NOMO-1 (cell line): Measurements from ENCODE around the gene MRTFB.

Source experiments
- DNase-seq, 2 experiments: peaks; one replicate each; lab custom pipeline; 2025; ENCODE audit not compliant: unreplicated experiment in 2 of 2; lab: John Stamatoyannopoulos, UW

The MRTFB gene

GRCh38 chr16:14125708-14126107 is 54.6 kb downstream of the MRTFB start:
- DNase-seq: no peak

- DNase-seq: no peak
These were observed 57.0 kb downstream of the MRTFB start for GRCh38 chr16:14128097-14128496.

GRCh38 chr16:14129502-14129901 is 58.4 kb downstream of the MRTFB start:
- DNase-seq: no peak

GRCh38 chr16:14131774-14132695 is 60.9 kb downstream of the MRTFB start:
- DNase-seq: no peak

- no peak for DNase-seq
These were observed 61.6 kb downstream of the MRTFB start for GRCh38 chr16:14132696-14133048.

DNA sequence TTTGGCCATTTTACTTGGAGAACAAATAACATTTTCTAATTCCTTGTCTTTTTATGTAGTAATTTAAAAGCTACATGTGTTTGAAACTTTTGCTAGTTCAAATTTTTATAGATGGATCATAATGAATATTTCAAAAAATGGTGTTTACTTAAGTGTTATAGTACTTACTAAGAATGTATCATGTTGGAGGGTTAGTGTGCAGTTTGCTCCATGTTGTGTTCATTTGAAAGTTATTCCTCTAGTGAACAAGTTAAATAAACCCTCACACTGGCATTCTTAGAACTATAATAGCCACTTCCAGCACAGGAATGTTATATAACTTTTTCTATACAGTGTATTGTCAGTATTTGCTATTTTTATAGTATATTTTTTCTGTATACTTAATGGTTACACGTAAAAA is 62.8 kb downstream of the MRTFB start:
- no peak for DNase-seq

DNA sequence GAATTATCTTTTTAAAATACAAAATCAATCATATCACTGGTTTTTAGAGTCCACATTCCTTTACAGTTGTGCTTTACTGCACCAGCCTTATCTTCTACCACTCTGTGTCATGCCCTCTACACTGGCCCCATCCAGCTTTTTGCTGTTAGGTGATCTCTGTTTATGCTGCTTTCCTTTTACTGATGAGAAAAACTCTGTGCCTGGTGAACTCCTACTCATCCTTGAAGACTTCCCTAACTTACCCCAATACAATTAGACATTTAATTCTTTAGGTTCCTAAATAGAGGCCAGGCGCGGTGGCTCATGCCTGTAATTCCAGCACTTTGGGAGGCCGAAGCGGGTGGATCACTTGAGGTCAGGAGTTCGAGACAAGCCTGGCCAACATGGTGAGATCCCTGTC is 64.6 kb downstream of the MRTFB start:
- DNase-seq: no peak

GRCh38 chr16:14139872-14140271 is 68.8 kb downstream of the MRTFB start:
- no peak for DNase-seq

DNA sequence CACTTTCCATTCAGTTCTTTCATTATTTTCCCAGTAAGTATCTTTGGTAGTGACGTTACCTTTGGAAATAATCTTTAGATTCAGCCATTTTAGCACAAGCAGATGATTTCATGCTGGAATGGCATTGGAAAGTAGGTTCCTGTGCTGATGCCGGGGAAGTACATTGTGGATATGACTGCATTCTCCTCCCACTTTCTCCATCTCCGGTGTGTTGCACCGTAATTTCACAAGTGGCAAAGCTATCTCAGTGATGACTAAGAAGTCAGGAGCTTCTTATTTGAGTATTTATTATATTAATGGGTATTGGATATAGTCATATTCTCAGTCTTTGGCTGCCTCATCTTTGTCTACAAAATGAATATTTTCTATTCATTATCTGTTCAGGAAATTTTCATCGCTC is 69.8 kb downstream of the MRTFB start:
- DNase-seq: no peak

GRCh38 chr16:14146445-14146844 is 75.3 kb downstream of the MRTFB start:
- DNase-seq: no peak

- DNase-seq: no peak
These were observed 76.9 kb downstream of the MRTFB start for GRCh38 chr16:14148016-14148415.

- DNase-seq: no peak
These were observed 77.5 kb downstream of the MRTFB start for GRCh38 chr16:14148569-14148968.

DNA sequence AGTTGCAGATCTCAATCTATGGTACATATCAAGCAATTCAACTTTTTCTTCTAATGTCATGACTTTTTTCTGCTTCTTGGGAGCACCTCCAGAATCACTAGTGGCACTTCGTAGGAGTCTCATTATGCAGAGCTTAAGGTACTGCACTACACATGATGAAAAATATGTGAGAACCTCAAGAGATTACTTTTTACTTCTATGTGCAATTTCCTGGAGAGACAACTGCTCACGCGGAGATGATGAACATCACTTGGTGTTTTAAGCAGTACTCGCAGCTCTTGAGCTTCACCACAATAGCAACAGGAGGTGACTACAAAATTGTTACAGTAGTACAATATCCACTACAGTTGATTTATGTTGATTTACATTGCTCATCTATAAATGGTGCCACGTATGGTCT is 79.7 kb downstream of the MRTFB start:
- DNase-seq: no peak

DNA sequence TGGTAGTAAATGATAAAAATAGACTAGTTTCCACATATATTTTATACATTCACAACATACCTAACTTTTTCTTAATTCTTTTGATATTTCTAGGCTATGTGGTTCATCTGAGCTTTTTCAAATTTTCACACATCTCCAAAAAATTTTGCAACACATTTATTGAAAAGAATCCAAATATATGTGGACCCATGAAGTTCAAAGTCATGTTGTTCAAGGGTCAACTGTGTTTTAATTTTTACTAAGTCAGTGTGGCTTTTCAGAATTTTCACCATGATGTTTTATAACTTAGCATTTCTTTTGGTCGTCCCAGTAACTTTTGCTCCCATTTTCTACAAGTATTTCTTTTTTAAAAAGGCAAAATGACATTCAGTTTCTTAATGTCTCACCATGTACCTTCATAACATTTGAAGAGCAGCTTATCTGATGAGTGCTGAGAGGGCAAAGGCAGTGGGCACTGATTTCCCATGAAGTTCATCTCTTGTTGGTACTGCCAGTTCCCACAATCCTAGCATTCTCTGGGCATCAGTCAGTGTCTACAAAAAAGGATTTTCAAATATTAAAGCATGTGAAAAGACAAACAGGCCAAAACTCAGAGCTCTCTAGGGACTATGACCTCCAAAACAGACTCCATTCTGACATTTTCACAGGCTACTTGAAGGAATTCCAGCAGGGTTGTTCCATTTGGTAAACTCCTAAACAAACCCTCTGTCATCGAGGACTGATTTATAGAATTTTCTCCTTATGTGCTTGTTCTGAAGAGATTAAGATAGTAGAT is 80.3 kb downstream of the MRTFB start:
- no peak for DNase-seq

- DNase-seq: no peak
These were observed 84.6 kb downstream of the MRTFB start for GRCh38 chr16:14155572-14156190.

- no peak for DNase-seq
These were observed 94.0 kb downstream of the MRTFB start for GRCh38 chr16:14164916-14165662.

GRCh38 chr16:14168146-14168545 is 97.0 kb downstream of the MRTFB start:
- DNase-seq: peak; percentile 5 to 56

- no peak for DNase-seq
These were observed 101.2 kb downstream of the MRTFB start for GRCh38 chr16:14172200-14172809.

- no peak for DNase-seq
These were observed 104.0 kb downstream of the MRTFB start for GRCh38 chr16:14175086-14175485.

GRCh38 chr16:14177704-14178103 is 106.6 kb downstream of the MRTFB start:
- no peak for DNase-seq
